Gastroesophageal sphincter (tissue), 4 donors: Measurements from ENCODE around the gene GRIP2. TPM values are rescaled to one million over a fixed set of nuclear protein-coding genes. Genes with fewer than 3 reads are reported as not detected.

ENCODE experiments used
- ATAC-seq: fragments of 150-250 bp; one replicate; pipeline ENCODE4 v1.9.1; 2016; ENCODE audit warnings: mild to moderate bottlenecking, moderate library complexity
- H3K27ac ChIP-seq, 4 donors: fragments of 200-600 bp; sonication (generic) in 3 of 4; 1 replicate in 3 of 4; 2 replicates in 1 of 4; pipeline ENCODE4 v1.5.1; 2016 to 2019
- H3K27me3 ChIP-seq: fragments of 200-600 bp; sonication (generic); one replicate; pipeline ENCODE4 v1.5.1; 2019
- H3K36me3 ChIP-seq, 2 donors: fragments of 200-600 bp; sonication (generic); one replicate each; pipeline ENCODE4 v1.5.1; 2019; ENCODE audit warnings: control low read depth in 1 of 2
- H3K4me1 ChIP-seq, 3 donors: fragments of 200-600 bp; sonication (generic); 1 replicate in 2 of 3; 2 replicates in 1 of 3; pipeline ENCODE4 v1.5.1; 2016 to 2019; ENCODE audit warnings: control low read depth in 2 of 3
- H3K4me3 ChIP-seq, 2 donors: fragments of 200-600 bp; sonication (generic); one replicate each; pipeline ENCODE4 v1.5.1; 2019; ENCODE audit warnings: mild to moderate bottlenecking in 1 of 2, moderate library complexity in 1 of 2
- H3K9me3 ChIP-seq, 3 donors: fragments of 200-600 bp; sonication (generic); one replicate each; pipeline ENCODE4 v1.5.1; 2017 to 2019; ENCODE audit warnings: control low read depth in 2 of 3
- EP300 ChIP-seq: sonication (generic); formaldehyde crosslinking; IDR thresholded peaks from one replicate; pipeline ENCODE4 v1.6.1; 2017; ENCODE audit warnings: antibody characterized with exemption, mild to moderate bottlenecking
- POLR2A ChIP-seq, 2 donors: fragments of 450-650 bp; IDR thresholded peaks; one replicate each; pipeline ENCODE4 v1.6.1; 2017; ENCODE audit warnings: antibody characterized with exemption in 2 of 2, mild to moderate bottlenecking in 2 of 2, moderate library complexity in 1 of 2
- POLR2AphosphoS5 ChIP-seq: sonication (generic); formaldehyde crosslinking; IDR thresholded peaks from one replicate; pipeline ENCODE4 v1.6.1; 2017; ENCODE audit warnings: antibody characterized with exemption
- WGBS, 2 donors: methylation state at CpG; one replicate each; pipeline ENCODE4 v1.1.5; 2018; ENCODE audit warnings: low coverage in 1 of 2; 5-methylcytosine and 5-hydroxymethylcytosine counted together
- total RNA-seq, 4 donors: library from RNA; depleted of rRNA; stranded (reverse); fragments of >200 nt; gene quantifications; one replicate each; pipeline ENCODE4 v1.1.0, GENCODE V29; 2016
- TF ChIP-seq, protein P1 (sequence below), 4 experiments: fragments of 200-600 bp in 2 of 4; fragments of 450-650 bp in 2 of 4; sonication (generic) in 1 of 4; IDR thresholded peaks; one replicate each; pipeline ENCODE4 v1.5.1; 2017 to 2019; ENCODE audit warnings: antibody characterized with exemption in 4 of 4, mild to moderate bottlenecking in 2 of 4, moderate library complexity in 2 of 4

The GRIP2 gene
- total RNA-seq, 4 donors from 2014 or later, result 0.27 to 1.6 (median 0.72) TPM

DNA sequence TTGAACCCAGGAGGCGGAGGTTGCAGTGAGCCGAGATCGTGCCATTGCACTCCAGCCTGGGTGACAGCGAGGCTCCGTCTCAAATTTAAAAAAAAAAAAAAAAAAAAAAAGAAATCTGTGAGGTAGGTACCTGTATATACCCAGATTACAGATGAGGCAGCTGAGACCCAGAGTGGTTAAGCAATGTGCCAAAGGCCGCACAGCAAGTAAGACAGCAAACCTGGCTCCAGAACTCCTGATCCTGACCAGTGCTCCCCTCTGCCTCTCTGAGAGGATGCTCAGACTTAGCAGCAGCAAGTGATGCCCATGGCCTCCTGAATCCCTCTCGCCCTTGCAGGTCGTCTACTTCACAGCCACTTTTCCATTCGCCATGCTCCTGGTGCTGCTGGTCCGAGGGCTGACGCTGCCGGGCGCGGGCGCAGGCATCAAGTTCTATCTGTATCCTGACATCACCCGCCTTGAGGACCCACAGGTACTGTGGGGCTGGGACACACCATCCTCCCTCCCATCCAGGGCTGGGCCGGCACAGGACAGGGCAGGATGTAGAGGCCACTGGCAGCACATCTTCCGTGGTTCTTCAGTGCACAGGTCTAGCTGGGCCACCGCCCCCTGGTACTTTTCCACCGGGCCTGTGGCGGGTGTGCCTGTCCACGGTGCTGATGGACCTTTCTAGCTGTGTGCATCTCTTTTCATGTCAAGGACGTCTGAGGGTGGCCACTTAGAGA lies 73.8 kb downstream of the GRIP2 start:
- ATAC-seq, result no peak
- H3K4me1 ChIP-seq, result peaks cover 0 to 8% (median 0%) of the 10 kb centered on the region in 3 donors
- peaks cover 0 to 79% of the 10 kb centered on the region in 2 donors for H3K36me3 ChIP-seq
- TF ChIP-seq POLR2A (IDR thresholded peaks at IDR 0.05), result no peak
- no peak for TF ChIP-seq POLR2AphosphoS5
- no peak for TF ChIP-seq EP300
- TF ChIP-seq, protein P1, sequence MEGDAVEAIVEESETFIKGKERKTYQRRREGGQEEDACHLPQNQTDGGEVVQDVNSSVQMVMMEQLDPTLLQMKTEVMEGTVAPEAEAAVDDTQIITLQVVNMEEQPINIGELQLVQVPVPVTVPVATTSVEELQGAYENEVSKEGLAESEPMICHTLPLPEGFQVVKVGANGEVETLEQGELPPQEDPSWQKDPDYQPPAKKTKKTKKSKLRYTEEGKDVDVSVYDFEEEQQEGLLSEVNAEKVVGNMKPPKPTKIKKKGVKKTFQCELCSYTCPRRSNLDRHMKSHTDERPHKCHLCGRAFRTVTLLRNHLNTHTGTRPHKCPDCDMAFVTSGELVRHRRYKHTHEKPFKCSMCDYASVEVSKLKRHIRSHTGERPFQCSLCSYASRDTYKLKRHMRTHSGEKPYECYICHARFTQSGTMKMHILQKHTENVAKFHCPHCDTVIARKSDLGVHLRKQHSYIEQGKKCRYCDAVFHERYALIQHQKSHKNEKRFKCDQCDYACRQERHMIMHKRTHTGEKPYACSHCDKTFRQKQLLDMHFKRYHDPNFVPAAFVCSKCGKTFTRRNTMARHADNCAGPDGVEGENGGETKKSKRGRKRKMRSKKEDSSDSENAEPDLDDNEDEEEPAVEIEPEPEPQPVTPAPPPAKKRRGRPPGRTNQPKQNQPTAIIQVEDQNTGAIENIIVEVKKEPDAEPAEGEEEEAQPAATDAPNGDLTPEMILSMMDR (IDR thresholded peaks at IDR 0.05), result no peak
- no peaks in the 10 kb centered on the region for H3K9me3 ChIP-seq
- H3K27ac ChIP-seq, result no peak overlapping the region
- 95 to 100% methylated on average over 2 to 4 of the region's 23 CpGs for WGBS, 2 donors
- no peak overlapping the region for H3K4me3 ChIP-seq
- H3K27me3 ChIP-seq, result no peaks in the 10 kb centered on the region

DNA sequence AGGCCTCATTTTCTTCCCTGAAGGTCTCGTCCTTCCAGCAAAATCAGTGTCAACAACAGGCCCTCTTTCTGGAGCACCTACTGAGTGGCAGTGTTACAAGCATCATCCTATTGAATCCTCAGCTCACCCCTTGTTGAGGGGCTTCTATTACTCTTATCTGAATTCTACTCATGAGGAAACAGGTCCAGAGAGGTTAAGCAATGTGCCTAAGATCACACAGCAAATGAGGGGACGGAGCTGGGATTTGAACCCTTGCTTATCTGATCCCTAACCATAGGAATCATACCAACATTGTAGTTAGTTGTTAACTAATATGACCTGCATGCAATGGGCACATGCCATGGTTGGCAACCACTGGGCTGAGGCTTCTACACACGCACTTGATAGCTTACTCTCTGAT lies 74.7 kb downstream of the GRIP2 start:
- TF ChIP-seq EP300 (no peak), POLR2AphosphoS5 (no peak), POLR2A (IDR thresholded peaks at IDR 0.05) (no peak)
- TF ChIP-seq, protein P1 (IDR thresholded peaks at IDR 0.05), result no peak
- Histone ChIP-seq H3K36me3 (peaks cover 0 to 73% of the 10 kb centered on the region in 2 donors), H3K27ac (no peak overlapping the region), H3K4me1 (peaks cover 0 to 17% (median 5%) of the 10 kb centered on the region in 3 donors), H3K9me3 (no peaks in the 10 kb centered on the region), H3K4me3 (no peak overlapping the region), H3K27me3 (no peaks in the 10 kb centered on the region)
- WGBS, 2 donors, result 85 to 86% methylated on average over 1 to 3 of the region's 3 CpGs
- ATAC-seq, result no peak

DNA sequence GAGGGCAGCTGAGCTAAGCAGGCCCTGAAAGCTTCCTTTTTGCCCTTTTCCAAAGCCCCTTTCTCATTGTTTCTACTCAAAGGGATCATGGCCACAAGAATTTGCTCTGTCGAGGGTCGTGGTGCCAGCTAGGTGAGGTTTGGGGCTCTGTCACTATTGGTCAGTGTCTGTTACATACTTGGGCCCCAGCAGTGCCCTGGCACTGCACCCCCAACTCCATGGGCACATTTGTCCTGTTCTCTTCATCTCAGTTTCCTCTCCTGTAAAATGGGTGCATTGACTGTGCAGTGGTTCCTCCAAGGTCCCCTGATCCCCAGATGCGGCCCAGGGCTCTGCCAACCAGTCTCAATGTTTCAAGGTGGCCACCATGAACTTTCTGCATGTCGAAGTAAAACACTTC lies 75.6 kb downstream of the GRIP2 start:
- H3K27me3 ChIP-seq, result no peaks in the 10 kb centered on the region
- no peak overlapping the region for H3K27ac ChIP-seq
- TF ChIP-seq POLR2AphosphoS5 (no peak), POLR2A (IDR thresholded peaks at IDR 0.05) (no peak), EP300 (no peak)
- TF ChIP-seq, protein P1 (IDR thresholded peaks at IDR 0.05), result no peak
- 83 to 100% methylated on average over 2 to 4 of the region's 4 CpGs for whole genome bisulfite sequencing, 2 donors
- H3K4me1 ChIP-seq, result peaks cover 0 to 19% (median 6%) of the 10 kb centered on the region in 3 donors
- H3K9me3 ChIP-seq, result no peaks in the 10 kb centered on the region
- H3K36me3 ChIP-seq, result peaks cover 0 to 64% of the 10 kb centered on the region in 2 donors
- no peak for ATAC-seq
- H3K4me3 ChIP-seq, result no peak overlapping the region

DNA sequence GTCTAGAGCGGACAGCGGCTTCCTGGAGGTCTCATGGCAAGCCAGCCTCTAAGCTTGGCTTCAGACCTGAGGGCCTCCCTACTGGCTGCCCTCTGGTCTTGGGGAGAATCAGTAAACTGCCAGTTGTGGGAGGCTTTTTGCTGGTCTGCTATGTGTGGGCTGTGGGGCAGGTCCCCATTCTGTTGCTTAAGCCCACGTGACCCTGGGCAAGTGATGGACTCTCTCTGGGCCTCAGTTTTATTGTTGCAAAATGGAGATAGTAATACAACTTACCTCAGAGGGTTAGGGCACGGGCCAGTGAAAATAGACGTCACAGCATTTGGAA lies 76.0 kb downstream of the GRIP2 start:
- ATAC-seq, result no peak
- no peak overlapping the region for H3K27ac ChIP-seq
- no peak overlapping the region for H3K4me3 ChIP-seq
- 100% methylated on average over 2 of the region's 5 CpGs; no CpG with 5 or more reads in 1 of the 2 donors for WGBS, 2 donors
- H3K4me1 ChIP-seq, result peaks cover 0 to 19% (median 6%) of the 10 kb centered on the region in 3 donors
- H3K36me3 ChIP-seq, result peaks cover 0 to 64% of the 10 kb centered on the region in 2 donors
- no peaks in the 10 kb centered on the region for H3K27me3 ChIP-seq
- TF ChIP-seq, protein P1 (IDR thresholded peaks at IDR 0.05), result no peak
- TF ChIP-seq POLR2A (IDR thresholded peaks at IDR 0.05) (no peak), POLR2AphosphoS5 (no peak), EP300 (no peak)
- H3K9me3 ChIP-seq, result no peaks in the 10 kb centered on the region
